Heart left ventricle (tissue), 13 donors: ENCODE results near the gene UBQLN4.

Source experiments
- POLR2A ChIP-seq, 2 donors: fragments of 450-650 bp; IDR thresholded peaks; one replicate each; pipeline ENCODE4 v1.6.1; 2017; ENCODE audit warnings: antibody characterized with exemption in 2 of 2, mild to moderate bottlenecking in 2 of 2, moderate library complexity in 2 of 2
- TF ChIP-seq, protein P1 (sequence below), 12 donors: fragments of 200-600 bp; sonication (generic) in 4 of 12; IDR thresholded peaks; one replicate each; pipeline versions ENCODE4 v1.5.0 to v1.8.0; 2018 to 2022; ENCODE audit warnings: antibody characterized with exemption in 12 of 12, mild to moderate bottlenecking in 5 of 12
- donor health status: ischemic (EF 13 %, LVEDD 7.1; RV severe dilation, severe dysfunction).
- donor health status: DM: no; HTN: yes; CAD: no.
- donor health status: DM: no; HTN: no; CAD: no.
- donor health status: ischemic (EF 25% LVEDD 6.9; RV normal size, moderate dysfunction).
- donor health status: ischemic (EF 25% LVEDD 5.7; RV mildly dilated, moderate dysfunction).
- donor health status: ischemic (EF 35%, LVEDD 5.7; RV mildly dilated, moderate dysfunction).
- donor health status: nonischemic (EF 11% LVEDD 7.7; RV severe dilation, severe dysfunction).
- donor health status: DM: yes; HTN: yes; CAD: no.
- donor health status: PGD.
- donor health status: ischemic (EF 29% LVEDD 5.4; RV normal size, mild dysfunction).
- donor health status: nonischemic (EF 23%, LVEDD 6.1; RV moderate dilation, normal function).

DNA sequence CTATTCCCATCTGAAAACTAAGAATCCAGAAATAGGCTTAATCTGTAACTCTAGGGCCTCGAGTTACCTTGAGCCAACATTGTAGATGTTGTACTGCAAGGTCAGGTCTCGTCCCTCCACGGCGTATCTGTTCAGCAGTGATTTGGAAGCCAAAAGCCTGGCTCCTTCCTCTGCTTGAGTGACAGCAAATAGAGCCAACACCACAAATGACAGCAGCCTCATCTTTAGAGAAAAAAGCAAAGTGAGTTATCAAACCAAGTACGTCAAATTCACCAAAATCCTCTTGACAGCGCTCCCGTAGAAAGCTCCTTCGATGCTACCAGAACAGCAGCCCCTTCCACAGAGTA is 33.7 kb downstream of the UBQLN4 start:
- TF ChIP-seq, protein P1, sequence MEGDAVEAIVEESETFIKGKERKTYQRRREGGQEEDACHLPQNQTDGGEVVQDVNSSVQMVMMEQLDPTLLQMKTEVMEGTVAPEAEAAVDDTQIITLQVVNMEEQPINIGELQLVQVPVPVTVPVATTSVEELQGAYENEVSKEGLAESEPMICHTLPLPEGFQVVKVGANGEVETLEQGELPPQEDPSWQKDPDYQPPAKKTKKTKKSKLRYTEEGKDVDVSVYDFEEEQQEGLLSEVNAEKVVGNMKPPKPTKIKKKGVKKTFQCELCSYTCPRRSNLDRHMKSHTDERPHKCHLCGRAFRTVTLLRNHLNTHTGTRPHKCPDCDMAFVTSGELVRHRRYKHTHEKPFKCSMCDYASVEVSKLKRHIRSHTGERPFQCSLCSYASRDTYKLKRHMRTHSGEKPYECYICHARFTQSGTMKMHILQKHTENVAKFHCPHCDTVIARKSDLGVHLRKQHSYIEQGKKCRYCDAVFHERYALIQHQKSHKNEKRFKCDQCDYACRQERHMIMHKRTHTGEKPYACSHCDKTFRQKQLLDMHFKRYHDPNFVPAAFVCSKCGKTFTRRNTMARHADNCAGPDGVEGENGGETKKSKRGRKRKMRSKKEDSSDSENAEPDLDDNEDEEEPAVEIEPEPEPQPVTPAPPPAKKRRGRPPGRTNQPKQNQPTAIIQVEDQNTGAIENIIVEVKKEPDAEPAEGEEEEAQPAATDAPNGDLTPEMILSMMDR (IDR thresholded peaks at IDR 0.05) = no peak
- TF ChIP-seq POLR2A (IDR thresholded peaks at IDR 0.05) = no peak
